Activated naive CD4-positive, alpha-beta T cell treated with anti-CD3 and anti-CD28 coated beads, Interleukin-2, amount 50 U/mL, for 72 hours (primary cell): ENCODE data around the gene SLC22A16. TPM values are rescaled to one million over a fixed set of nuclear protein-coding genes. Genes with fewer than 3 reads are reported as not detected.
"Not testable (repeated sequence)": the region's sequence is repeated elsewhere in the genome, so short reads cannot be mapped to it uniquely, and the experiment has no call there.

Experiments used
- ATAC-seq, 2 donors: fragments of 150-1000 bp; cut with Tn5 transposase; 2 replicates each; pipeline ENCODE4 v1.10.0; 2021; ENCODE audit warnings: mild to moderate bottlenecking in 2 of 2, moderate library complexity in 2 of 2
- DNase-seq, 2 donors: peaks; one replicate each; pipeline ENCODE4 v3.0.0; 2021 to 2022; ENCODE audit warnings: low spot score in 2 of 2
- H3K27ac Mint-ChIP-seq, 2 donors: one replicate each; pipeline ENCODE4 v1.8.0; 2022; ENCODE audit warnings: mild to moderate bottlenecking in 2 of 2, mixed read lengths in 2 of 2
- H3K36me3 Mint-ChIP-seq, 2 donors: one replicate each; pipeline ENCODE4 v1.8.0; 2022; ENCODE audit warnings: mixed read lengths in 2 of 2
- H3K9me3 Mint-ChIP-seq, 2 donors: one replicate each; pipeline ENCODE4 v1.8.0; 2022; ENCODE audit warnings: mixed read lengths in 2 of 2
- total RNA-seq, 2 donors: library from RNA; stranded (reverse); gene quantifications; one replicate each; pipeline ENCODE4 v1.2.3, GENCODE V29; 2022

The SLC22A16 gene
- total RNA-seq, result not detected

DNA sequence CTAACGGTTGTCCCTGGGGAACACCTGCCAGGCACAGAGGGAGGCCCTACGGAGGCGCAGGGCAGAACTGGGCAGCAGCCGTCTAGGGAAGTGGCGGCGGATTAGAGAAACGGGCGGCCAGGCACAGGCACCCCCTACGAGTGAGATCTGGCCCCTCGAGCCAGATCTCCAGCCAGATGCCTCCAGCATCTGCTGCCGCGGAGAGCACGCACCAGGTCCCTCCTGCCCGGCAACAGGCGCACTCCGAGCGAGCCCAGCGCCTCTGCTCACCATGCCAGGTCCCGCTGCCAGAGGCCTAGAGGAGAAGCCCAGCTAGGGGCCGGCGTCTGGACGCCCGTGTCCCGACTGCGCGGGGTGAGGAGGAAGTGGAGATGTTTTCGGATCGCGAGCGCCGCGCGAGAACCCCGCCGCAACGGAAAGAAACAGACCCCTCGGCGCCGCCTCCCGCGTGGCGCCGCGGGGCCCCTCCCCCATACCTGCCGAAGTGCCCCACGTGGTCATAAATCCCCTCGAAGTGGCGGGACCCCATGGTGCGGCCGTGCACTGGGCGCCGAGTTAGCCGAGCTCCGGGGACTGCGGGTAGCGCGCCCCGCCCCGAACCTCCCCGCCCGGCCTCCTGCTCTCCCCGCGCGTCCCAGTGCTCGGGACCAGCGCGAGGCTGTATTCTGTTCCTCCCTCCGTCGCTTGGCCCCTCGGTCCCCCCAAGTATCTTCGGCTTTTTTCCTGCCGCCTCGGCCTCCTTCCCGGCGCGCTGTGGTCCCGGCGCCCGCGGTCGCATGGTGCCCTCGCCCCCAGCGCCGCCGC, at the start of gene SLC22A16:
SLC22A16 (minus strand) TSS at position 568 of the 804 bp plus-strand sequence; CDS start at position 529, 39 bp downstream.
- no peaks in the 10 kb centered on the region for H3K9me3 Mint-ChIP-seq
- peaks cover 0 to 7% of the 10 kb centered on the region in 2 donors for H3K36me3 Mint-ChIP-seq
- H3K27ac Mint-ChIP-seq, result peak within 1 kb of the TSS in 1 of 2 donors; percentile 9
- peak in 1 of 2 donors; percentile 15 for DNase-seq
- ATAC-seq, result peak in 1 of 2 donors; percentile 37

- ATAC-seq (no peak), DNase-seq (no peak)
- H3K9me3 Mint-ChIP-seq, result no peaks in the 10 kb centered on the region
- no peak overlapping the region for H3K27ac Mint-ChIP-seq
- H3K36me3 Mint-ChIP-seq, result no peaks in the 10 kb centered on the region
These were observed 48.6 kb upstream of the SLC22A16 start for GRCh38 chr6:110525001-110525400.

DNA sequence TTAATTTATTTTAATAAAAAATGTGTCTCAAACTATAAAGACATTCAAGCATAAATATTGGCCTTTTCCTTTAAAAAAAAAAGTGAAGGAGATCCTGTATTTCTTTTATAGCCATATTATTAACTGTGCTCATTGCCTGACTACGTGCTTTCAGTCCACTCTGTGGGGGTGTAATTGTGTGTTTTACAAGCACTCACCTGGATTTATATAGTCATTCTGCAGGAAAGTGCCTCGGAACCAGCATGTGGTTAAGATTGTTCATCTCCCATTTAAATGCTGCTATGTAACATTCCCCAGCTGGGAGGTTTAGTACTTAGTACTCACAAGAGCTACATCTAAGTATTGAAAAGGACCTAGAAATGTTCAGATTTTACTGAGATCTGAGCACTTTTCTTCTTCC, 47.9 kb upstream of the SLC22A16 start:
- no peaks in the 10 kb centered on the region for H3K36me3 Mint-ChIP-seq
- no peaks in the 10 kb centered on the region for H3K9me3 Mint-ChIP-seq
- no peak overlapping the region for H3K27ac Mint-ChIP-seq
- ATAC-seq, result no peak
- no peak for DNase-seq

GRCh38 chr6:110523451-110524021, 47.1 kb upstream of the SLC22A16 start:
- DNase-seq, result no peak
- no peaks in the 10 kb centered on the region for H3K9me3 Mint-ChIP-seq
- peak in 1 of 2 donors; percentile 73 for ATAC-seq
- H3K27ac Mint-ChIP-seq, result no peak overlapping the region
- H3K36me3 Mint-ChIP-seq, result no peaks in the 10 kb centered on the region

DNA sequence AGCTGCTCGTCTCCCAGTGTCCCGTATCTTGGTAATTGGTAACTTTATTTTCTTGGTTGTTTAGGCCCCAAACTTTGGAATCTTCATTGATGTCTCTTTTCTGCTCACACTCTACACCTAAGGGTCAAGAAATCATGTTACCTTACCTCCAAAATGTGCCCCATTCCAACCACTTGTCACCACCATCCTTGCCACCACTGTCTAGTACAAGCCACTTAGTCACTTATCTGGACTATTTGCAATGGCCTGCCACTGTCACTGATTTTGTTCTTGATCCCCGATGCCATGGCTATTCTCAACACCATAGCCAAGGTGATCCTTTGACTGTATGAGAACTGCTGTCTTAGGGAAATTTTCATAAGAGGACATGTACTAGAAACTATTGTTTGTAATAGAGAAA, 46.0 kb upstream of the SLC22A16 start:
- no peak for DNase-seq
- H3K36me3 Mint-ChIP-seq, result no peaks in the 10 kb centered on the region

GRCh38 chr6:110520992-110521543, 44.7 kb upstream of the SLC22A16 start:
- ATAC-seq, result no peak
- Mint-ChIP-seq H3K27ac (no peak overlapping the region), H3K9me3 (no peaks in the 10 kb centered on the region)

More for the DNA sequence above, 46.0 kb upstream of the SLC22A16 start:
- Mint-ChIP-seq H3K9me3 (no peaks in the 10 kb centered on the region), H3K27ac (no peak overlapping the region)
- no peak for ATAC-seq

GRCh38 chr6:110520209-110520965, 44.0 kb upstream of the SLC22A16 start:
- no peak for DNase-seq
- Mint-ChIP-seq H3K9me3 (no peaks in the 10 kb centered on the region), H3K36me3 (no peaks in the 10 kb centered on the region), H3K27ac (no peak overlapping the region)
- ATAC-seq, result peak in 1 of 2 donors; percentile 76

More at GRCh38 chr6:110520992-110521543, 44.7 kb upstream of the SLC22A16 start:
- H3K36me3 Mint-ChIP-seq, result no peaks in the 10 kb centered on the region
- DNase-seq, result no peak

- ATAC-seq, result no peak
- Mint-ChIP-seq H3K36me3 (no peaks in the 10 kb centered on the region), H3K27ac (no peak overlapping the region), H3K9me3 (no peaks in the 10 kb centered on the region)
- no peak for DNase-seq
These were observed 41.3 kb upstream of the SLC22A16 start for GRCh38 chr6:110517601-110518281.

DNA sequence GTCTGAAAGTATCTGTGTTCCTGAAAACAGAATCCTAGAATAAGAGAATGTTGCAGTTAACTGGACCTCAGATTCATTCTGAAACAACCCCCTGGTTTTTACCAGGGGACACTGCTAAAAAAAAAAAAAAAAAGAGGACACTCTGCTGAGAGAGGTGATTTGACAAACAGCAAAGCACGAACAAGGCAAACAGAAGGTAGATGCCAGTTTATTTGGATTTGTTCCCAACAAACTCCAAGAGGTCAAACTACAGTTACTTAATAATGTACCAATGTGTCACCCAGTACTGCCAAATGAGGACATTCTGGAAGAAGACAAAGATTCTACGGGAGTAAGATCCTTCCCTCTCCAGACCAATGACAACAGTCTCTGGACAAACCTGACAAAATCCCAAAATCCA, 40.6 kb upstream of the SLC22A16 start:
- no peak for ATAC-seq
- no peaks in the 10 kb centered on the region for H3K9me3 Mint-ChIP-seq
- no peaks in the 10 kb centered on the region for H3K36me3 Mint-ChIP-seq
- H3K27ac Mint-ChIP-seq, result no peak overlapping the region
- no peak for DNase-seq

GRCh38 chr6:110514818-110515217, 38.4 kb upstream of the SLC22A16 start:
- Mint-ChIP-seq H3K9me3 (no peaks in the 10 kb centered on the region), H3K36me3 (no peaks in the 10 kb centered on the region), H3K27ac (no peak overlapping the region)
- ATAC-seq (no peak), DNase-seq (no peak)

DNA sequence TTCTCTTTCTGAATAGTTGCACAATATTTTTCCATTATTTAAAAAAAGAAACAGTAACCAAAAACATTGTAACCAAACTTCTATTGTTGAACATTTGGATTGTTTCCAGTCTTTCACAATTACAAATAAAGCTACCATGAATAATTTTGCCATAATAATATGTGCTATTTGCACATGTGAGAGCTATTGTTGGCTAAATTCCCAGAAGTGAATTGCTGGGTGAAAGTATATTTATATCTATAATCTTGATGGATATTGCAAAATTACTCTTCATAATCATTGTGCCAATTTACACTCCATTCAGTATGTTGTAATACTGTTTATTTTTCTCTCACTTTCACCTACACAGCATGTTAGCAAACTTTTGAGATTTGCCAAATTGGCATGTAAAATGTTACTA, 36.6 kb upstream of the SLC22A16 start:
- H3K9me3 Mint-ChIP-seq, result no peaks in the 10 kb centered on the region
- no peaks in the 10 kb centered on the region for H3K36me3 Mint-ChIP-seq
- ATAC-seq (no peak), DNase-seq (no peak)
- no peak overlapping the region for H3K27ac Mint-ChIP-seq

DNA sequence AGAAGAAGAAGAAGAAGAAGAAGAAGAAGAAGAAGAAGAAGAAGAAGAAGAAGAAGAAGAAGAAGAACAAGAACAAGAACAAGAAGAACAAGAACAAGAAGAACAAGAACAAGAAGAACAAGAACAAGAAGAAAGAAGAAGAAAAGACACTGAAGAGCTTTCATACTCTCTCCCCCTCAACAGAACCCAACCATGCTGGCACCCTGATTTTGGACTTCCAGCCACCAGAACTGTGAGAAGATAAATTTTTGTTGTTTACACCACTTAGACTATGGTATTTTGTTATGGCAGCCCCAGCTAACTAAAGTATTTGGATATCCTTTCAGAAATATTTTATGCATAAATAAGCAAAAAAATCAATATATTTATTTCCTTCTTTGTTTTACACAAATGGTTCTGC, 36.1 kb upstream of the SLC22A16 start:
- not testable (repeated sequence) for H3K9me3 Mint-ChIP-seq, ATAC-seq, H3K27ac Mint-ChIP-seq, H3K36me3 Mint-ChIP-seq, DNase-seq

- Mint-ChIP-seq H3K36me3 (no peaks in the 10 kb centered on the region), H3K9me3 (no peaks in the 10 kb centered on the region), H3K27ac (no peak overlapping the region)
- DNase-seq, result no peak
- ATAC-seq, result no peak
These were observed 35.0 kb upstream of the SLC22A16 start for GRCh38 chr6:110511401-110511800.

GRCh38 chr6:110509617-110510241, 33.3 kb upstream of the SLC22A16 start:
- DNase-seq, result no peak
- Mint-ChIP-seq H3K36me3 (no peaks in the 10 kb centered on the region), H3K9me3 (no peaks in the 10 kb centered on the region), H3K27ac (no peak overlapping the region)
- ATAC-seq, result peak; percentile 44 to 78

GRCh38 chr6:110504891-110505290, 28.5 kb upstream of the SLC22A16 start:
- H3K36me3 Mint-ChIP-seq, H3K27ac Mint-ChIP-seq, H3K9me3 Mint-ChIP-seq, ATAC-seq, DNase-seq: not testable (repeated sequence)

GRCh38 chr6:110495949-110496348, 19.5 kb upstream of the SLC22A16 start:
- H3K27ac Mint-ChIP-seq, result no peak overlapping the region
- no peaks in the 10 kb centered on the region for H3K36me3 Mint-ChIP-seq
- DNase-seq (no peak), ATAC-seq (no peak)
- no peaks in the 10 kb centered on the region for H3K9me3 Mint-ChIP-seq
